ENCODE results near the gene CAMK1D. TPM values are rescaled to one million over a fixed set of nuclear protein-coding genes. Genes with fewer than 3 reads are reported as not detected.

The CAMK1D gene
- total RNA-seq, 2 experiments from 2014 or later = 19.0 to 25.6 TPM

DNA sequence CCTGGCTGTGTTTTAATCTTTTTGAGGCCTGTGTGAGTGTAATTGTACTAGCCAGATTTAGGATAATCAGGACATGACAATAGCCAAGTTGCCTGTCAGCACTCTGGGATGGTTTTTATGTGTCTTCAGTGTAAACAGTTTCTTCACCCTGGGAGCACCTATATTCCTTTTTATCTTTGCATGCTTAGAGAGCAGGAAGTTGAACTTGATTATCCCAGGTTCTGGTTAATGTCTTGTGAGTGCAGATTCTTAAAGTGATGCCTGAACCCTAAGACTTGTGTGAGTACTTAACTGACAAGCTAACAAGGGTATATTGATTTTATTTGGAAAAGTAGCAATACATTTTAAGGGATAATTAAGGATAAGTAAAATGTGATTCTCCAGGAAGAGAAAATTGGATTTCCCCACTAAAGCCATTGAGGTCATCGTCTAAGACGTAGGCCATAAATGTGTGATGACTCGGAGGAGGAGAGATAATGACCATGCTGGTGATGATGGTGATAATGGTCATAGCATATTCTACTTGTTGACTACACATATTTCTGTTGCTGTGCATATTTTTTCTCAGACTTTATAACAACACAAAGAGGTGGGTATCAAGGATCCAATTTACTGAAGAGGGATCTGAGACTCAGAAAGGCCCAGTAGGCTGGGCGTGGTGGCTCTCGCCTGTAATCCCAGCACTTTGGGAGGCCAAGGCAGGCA, 234.7 kb downstream of the CAMK1D start:
- TF ChIP-seq, protein P1, sequence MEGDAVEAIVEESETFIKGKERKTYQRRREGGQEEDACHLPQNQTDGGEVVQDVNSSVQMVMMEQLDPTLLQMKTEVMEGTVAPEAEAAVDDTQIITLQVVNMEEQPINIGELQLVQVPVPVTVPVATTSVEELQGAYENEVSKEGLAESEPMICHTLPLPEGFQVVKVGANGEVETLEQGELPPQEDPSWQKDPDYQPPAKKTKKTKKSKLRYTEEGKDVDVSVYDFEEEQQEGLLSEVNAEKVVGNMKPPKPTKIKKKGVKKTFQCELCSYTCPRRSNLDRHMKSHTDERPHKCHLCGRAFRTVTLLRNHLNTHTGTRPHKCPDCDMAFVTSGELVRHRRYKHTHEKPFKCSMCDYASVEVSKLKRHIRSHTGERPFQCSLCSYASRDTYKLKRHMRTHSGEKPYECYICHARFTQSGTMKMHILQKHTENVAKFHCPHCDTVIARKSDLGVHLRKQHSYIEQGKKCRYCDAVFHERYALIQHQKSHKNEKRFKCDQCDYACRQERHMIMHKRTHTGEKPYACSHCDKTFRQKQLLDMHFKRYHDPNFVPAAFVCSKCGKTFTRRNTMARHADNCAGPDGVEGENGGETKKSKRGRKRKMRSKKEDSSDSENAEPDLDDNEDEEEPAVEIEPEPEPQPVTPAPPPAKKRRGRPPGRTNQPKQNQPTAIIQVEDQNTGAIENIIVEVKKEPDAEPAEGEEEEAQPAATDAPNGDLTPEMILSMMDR (conservative IDR thresholded peaks at IDR 0.05; ENCODE audit: low read length) = no peak
- no peak for TF ChIP-seq EZH2phosphoT487 (IDR thresholded peaks at IDR 0.05; ENCODE audit: borderline replicate concordance, low read depth, low read length)
- no peaks in the 10 kb centered on the region for H3K4me1 ChIP-seq (ENCODE audit: insufficient read depth, low read length, poor library complexity, severe bottlenecking)
- H2AFZ ChIP-seq (ENCODE audit: low read length) = no peak overlapping the region
- intact Hi-C loops (cut with micrococcal nuclease; ENCODE audit: unreplicated experiment) = no loop called here
- H3K27ac ChIP-seq (ENCODE audit: low read depth, low read length, poor library complexity, severe bottlenecking) = no peak overlapping the region
- no peak for DNase-seq (ENCODE audit: low spot score)
- no peaks in the 10 kb centered on the region for H3K79me2 ChIP-seq (ENCODE audit: insufficient read depth, low read depth, low read length)
- H3K9me3 ChIP-seq (ENCODE audit: low read length) = peaks cover 6% of the 10 kb centered on the region; the same call in 1 of the 2 replicates
- BruUV-seq (replicated peaks) = no TSS peak
- H3K36me3 ChIP-seq (ENCODE audit: insufficient read depth, low read length) = no peaks in the 10 kb centered on the region
- no peak overlapping the region for H3K4me3 ChIP-seq (ENCODE audit: low read depth, low read length, poor library complexity, severe bottlenecking)
- H3K9me2 ChIP-seq (ENCODE audit: insufficient read depth, low read length) = no peaks in the 10 kb centered on the region
- no peaks in the 10 kb centered on the region for H4K20me1 ChIP-seq (ENCODE audit: insufficient read depth, low read length)
- ChIA-PET CTCF (ENCODE audit: unreplicated experiment) (no interaction called here), POLR2A (no interaction called here)
- H3K4me2 ChIP-seq (ENCODE audit: low read length) = no peak overlapping the region

DNA sequence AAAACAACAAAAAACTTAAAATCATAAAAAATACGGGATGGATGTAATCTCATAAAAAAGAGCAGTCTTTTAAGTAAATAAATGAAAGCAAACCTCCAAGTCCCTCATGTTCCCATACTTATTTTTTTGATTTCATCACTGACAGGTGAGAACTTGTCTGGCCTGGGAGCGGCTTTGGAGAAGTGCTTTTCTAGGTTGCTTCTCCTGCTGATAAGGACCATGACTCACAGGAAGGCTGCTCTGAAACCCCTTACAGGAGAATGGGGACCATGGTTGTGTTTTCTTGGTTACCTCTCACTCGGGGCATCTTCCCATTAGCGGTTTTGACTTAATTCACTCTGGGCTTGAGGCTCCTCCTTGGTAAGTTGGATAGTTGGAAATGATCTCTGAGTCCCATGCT, 237.4 kb downstream of the CAMK1D start:
- ChIA-PET POLR2A (no interaction called here), CTCF (ENCODE audit: unreplicated experiment) (no interaction called here)
- H2AFZ ChIP-seq (ENCODE audit: low read length) = no peak overlapping the region
- no peaks in the 10 kb centered on the region for H3K4me1 ChIP-seq (ENCODE audit: insufficient read depth, low read length, poor library complexity, severe bottlenecking)
- intact Hi-C loops (cut with micrococcal nuclease; ENCODE audit: unreplicated experiment) = no loop called here
- no peak overlapping the region for H3K4me3 ChIP-seq (ENCODE audit: low read depth, low read length, poor library complexity, severe bottlenecking)
- no peak for DNase-seq (ENCODE audit: low spot score)
- no peak for TF ChIP-seq EZH2phosphoT487 (IDR thresholded peaks at IDR 0.05; ENCODE audit: borderline replicate concordance, low read depth, low read length)
- TF ChIP-seq, protein P1 (conservative IDR thresholded peaks at IDR 0.05; ENCODE audit: low read length) = no peak
- no peaks in the 10 kb centered on the region for H4K20me1 ChIP-seq (ENCODE audit: insufficient read depth, low read length)
- H3K27ac ChIP-seq (ENCODE audit: low read depth, low read length, poor library complexity, severe bottlenecking) = no peak overlapping the region
- H3K9me2 ChIP-seq (ENCODE audit: insufficient read depth, low read length) = no peaks in the 10 kb centered on the region
- BruUV-seq (replicated peaks) = no TSS peak
- no peaks in the 10 kb centered on the region for H3K79me2 ChIP-seq (ENCODE audit: insufficient read depth, low read depth, low read length)
- no peak overlapping the region for H3K4me2 ChIP-seq (ENCODE audit: low read length)
- H3K9me3 ChIP-seq (ENCODE audit: low read length) = peaks cover 6% of the 10 kb centered on the region; the same call in 1 of the 2 replicates
- no peaks in the 10 kb centered on the region for H3K36me3 ChIP-seq (ENCODE audit: insufficient read depth, low read length)

DNA sequence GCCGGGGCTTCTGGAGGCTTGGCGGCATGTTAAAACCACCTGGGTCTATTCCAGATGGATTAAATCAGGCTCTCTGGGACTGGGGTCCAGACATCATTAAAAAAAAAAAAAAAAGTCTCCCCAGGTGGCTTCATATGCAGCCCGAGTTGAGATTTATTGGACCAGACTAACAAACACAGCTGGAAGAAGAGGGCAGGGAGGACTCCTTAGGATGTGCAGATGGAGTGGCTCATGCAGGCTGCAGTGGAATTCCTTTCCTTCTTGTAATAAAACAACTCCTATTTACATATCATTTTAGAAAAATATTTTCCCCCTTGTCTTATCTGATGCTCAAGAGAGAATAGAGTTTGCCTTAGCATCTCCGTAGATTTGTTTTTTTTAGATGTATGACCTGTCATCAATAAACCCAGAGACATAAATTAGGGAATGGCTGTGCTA, 238.1 kb downstream of the CAMK1D start:
- H3K36me3 ChIP-seq (ENCODE audit: insufficient read depth, low read length) = no peaks in the 10 kb centered on the region
- no peak for DNase-seq (ENCODE audit: low spot score)
- no TSS peak for BruUV-seq (replicated peaks)
- H3K4me3 ChIP-seq (ENCODE audit: low read depth, low read length, poor library complexity, severe bottlenecking) = no peak overlapping the region
- no peaks in the 10 kb centered on the region for H3K79me2 ChIP-seq (ENCODE audit: insufficient read depth, low read depth, low read length)
- POLR2A ChIA-PET = no interaction called here
- no peaks in the 10 kb centered on the region for H4K20me1 ChIP-seq (ENCODE audit: insufficient read depth, low read length)
- H3K4me2 ChIP-seq (ENCODE audit: low read length) = no peak overlapping the region
- no peak for TF ChIP-seq EZH2phosphoT487 (IDR thresholded peaks at IDR 0.05; ENCODE audit: borderline replicate concordance, low read depth, low read length)
- TF ChIP-seq, protein P1 (conservative IDR thresholded peaks at IDR 0.05; ENCODE audit: low read length) = no peak
- H2AFZ ChIP-seq (ENCODE audit: low read length) = no peak overlapping the region
- CTCF ChIA-PET (ENCODE audit: unreplicated experiment) = no interaction called here
- H3K27ac ChIP-seq (ENCODE audit: low read depth, low read length, poor library complexity, severe bottlenecking) = no peak overlapping the region
- H3K9me2 ChIP-seq (ENCODE audit: insufficient read depth, low read length) = no peaks in the 10 kb centered on the region
- intact Hi-C loops (cut with micrococcal nuclease; ENCODE audit: unreplicated experiment) = no loop called here
- H3K4me1 ChIP-seq (ENCODE audit: insufficient read depth, low read length, poor library complexity, severe bottlenecking) = no peaks in the 10 kb centered on the region
- peaks cover 6% of the 10 kb centered on the region; the same call in 1 of the 2 replicates for H3K9me3 ChIP-seq (ENCODE audit: low read length)

Measured in OCI-LY7 (cell line).